ENCODE measurements around the gene MICAL3. TPM values are rescaled to one million over a fixed set of nuclear protein-coding genes. Genes with fewer than 3 reads are reported as not detected.
A peak's percentile ranks its signal among the peaks of the same experiment; 100 is the strongest.

The MICAL3 gene
- total and polyA plus RNA-seq, 2 experiments from 2014 or later, result 6.1 to 25.1 TPM

GRCh38 chr22:18069041-18069440 is 44.7 kb upstream of the MICAL3 start:
- 81 to 82% methylated on average over 2 of the region's 2 CpGs for WGBS, 2 experiments (ENCODE audit: low coverage in 1 of 2, low lambda C conversion rate in 2 of 2, missing lambda C conversion rate in 2 of 2)
- Histone ChIP-seq H3K9me2 (ENCODE audit: insufficient read depth) (no peaks in the 10 kb centered on the region), H3K27me3 (replicated peaks; ENCODE audit: insufficient read depth) (no peaks in the 10 kb centered on the region), H2AFZ (0 out of 2 replicates have a peak overlapping the region, but pooled peaks have one; percentile 82), H3K4me2 (ENCODE audit: unreplicated experiment) (no peak overlapping the region), H4K20me1 (ENCODE audit: insufficient read depth) (no peaks in the 10 kb centered on the region), H3K9me3 (ENCODE audit: low read depth) (no peaks in the 10 kb centered on the region), H3K4me3 (no peak overlapping the region), H3K36me3 (ENCODE audit: low read depth) (no peaks in the 10 kb centered on the region), H3K4me1 (ENCODE audit: insufficient read depth) (peaks cover 16% of the 10 kb centered on the region), H3K27ac (no peak overlapping the region), H3K9ac (no peak overlapping the region), H3K79me2 (ENCODE audit: insufficient read depth) (no peaks in the 10 kb centered on the region), H3F3A (ENCODE audit: insufficient read depth) (no peaks in the 10 kb centered on the region)
- TF ChIP-seq EZH2 (IDR thresholded peaks at IDR 0.05; ENCODE audit: insufficient read depth, poor library complexity, severe bottlenecking) (no peak), EZH2phosphoT487 (IDR thresholded peaks at IDR 0.05; ENCODE audit: insufficient read depth, low read depth) (no peak)
- in situ Hi-C loops (cut with MboI), result no loop called here
- no peak for DNase-seq

DNA sequence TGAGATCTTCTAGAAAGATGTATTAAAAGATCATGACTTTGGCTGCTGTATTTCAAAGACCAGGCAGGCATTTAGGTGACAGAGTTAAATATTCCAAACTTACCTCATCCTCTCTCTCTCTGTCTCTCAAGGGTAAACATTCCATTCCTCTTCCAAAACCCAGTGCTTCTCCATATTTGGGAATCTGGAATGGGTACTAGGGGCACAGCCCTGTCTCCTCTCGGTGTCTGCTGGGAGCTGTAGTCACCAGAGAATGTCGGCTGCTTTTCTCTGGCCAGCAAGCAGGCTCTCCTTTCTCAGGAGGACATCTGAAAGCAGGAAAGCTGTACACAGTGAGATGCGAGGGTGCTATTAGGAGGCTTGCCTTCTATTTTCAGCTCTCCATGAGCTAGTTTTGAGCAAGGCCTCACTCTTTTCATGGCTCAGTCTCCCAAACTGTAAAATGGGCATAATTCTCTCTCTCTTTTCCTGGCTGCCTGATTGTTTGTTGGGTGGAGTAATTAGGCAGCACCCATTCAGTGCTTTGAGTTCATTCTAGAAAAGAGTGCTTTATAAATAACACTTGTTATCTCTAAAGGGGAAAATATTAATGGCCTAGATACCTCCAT is 44.1 kb upstream of the MICAL3 start:
- in situ Hi-C loops (cut with MboI), result no loop called here
- no peaks in the 10 kb centered on the region for H3K9me3 ChIP-seq (ENCODE audit: low read depth)

DNA sequence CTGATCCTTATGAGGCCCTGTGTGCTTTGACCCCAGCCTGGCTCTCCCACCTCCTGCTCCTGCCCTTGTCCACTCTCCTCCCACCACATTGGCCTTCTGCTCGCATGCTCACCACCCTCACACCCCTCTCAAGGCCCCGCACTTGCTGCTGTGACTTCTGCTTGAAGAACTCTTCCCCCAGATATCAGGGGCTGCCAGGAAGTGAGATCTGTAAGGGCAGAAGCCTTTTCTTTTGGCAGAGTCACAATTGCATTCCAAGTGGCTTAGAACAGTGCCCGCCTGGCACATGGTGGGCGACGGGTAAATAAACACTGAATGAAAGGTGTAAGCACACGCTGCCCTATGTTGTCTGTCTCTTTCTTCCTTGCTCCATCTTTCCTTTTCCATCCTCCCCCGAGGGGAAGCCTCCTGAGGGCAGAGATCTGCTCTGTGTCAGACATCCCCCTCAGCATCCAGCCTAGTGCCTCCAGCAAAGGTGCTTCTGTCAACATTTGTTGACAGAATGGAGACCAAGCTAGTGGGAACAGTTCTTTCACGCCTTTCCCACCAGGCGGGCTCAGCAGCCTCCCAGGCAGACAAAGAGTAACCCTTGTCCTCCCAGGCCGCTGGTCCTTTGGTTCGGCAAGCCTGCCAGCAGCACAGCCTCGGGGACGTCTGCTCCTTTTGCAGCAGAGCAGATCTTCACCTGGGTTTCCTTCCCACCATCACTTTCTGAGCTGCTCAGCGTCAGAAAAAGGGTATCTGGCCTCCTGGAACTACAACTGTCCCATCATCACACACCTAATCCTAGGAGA is 43.4 kb upstream of the MICAL3 start:
- H3K79me2 ChIP-seq (ENCODE audit: insufficient read depth), result no peaks in the 10 kb centered on the region
- peaks cover 16% of the 10 kb centered on the region for H3K4me1 ChIP-seq (ENCODE audit: insufficient read depth)
- 33 to 34% methylated on average over 14 of the region's 14 CpGs for WGBS, 2 experiments (ENCODE audit: low coverage in 1 of 2, low lambda C conversion rate in 2 of 2, missing lambda C conversion rate in 2 of 2)
- no peaks in the 10 kb centered on the region for H4K20me1 ChIP-seq (ENCODE audit: insufficient read depth)
- H3K9me2 ChIP-seq (ENCODE audit: insufficient read depth), result no peaks in the 10 kb centered on the region
- peak; percentile 44 for DNase-seq
- peak overlapping the region; percentile 82 for H2AFZ ChIP-seq
- no peaks in the 10 kb centered on the region for H3K9me3 ChIP-seq (ENCODE audit: low read depth)
- H3K36me3 ChIP-seq (ENCODE audit: low read depth), result no peaks in the 10 kb centered on the region
- H3K9ac ChIP-seq, result peak overlapping the region; percentile 48; the same call in 1 of the 2 replicates
- H3F3A ChIP-seq (ENCODE audit: insufficient read depth), result no peaks in the 10 kb centered on the region
- in situ Hi-C loops (cut with MboI), result no loop called here
- peak overlapping the region; percentile 56 for H3K27ac ChIP-seq
- no peaks in the 10 kb centered on the region for H3K27me3 ChIP-seq (replicated peaks; ENCODE audit: insufficient read depth)
- H3K4me3 ChIP-seq, result peak overlapping the region; percentile 12
- TF ChIP-seq EZH2 (IDR thresholded peaks at IDR 0.05; ENCODE audit: insufficient read depth, poor library complexity, severe bottlenecking), result no peak
- no peak for TF ChIP-seq EZH2phosphoT487 (IDR thresholded peaks at IDR 0.05; ENCODE audit: insufficient read depth, low read depth)
- peak overlapping the region; percentile 55 for H3K4me2 ChIP-seq (ENCODE audit: unreplicated experiment)

More for the DNA sequence above, 44.1 kb upstream of the MICAL3 start:
- Histone ChIP-seq H3K4me2 (ENCODE audit: unreplicated experiment) (peak overlapping the region; percentile 55), H2AFZ (peak overlapping the region; percentile 82), H3K4me1 (ENCODE audit: insufficient read depth) (peaks cover 16% of the 10 kb centered on the region), H3K4me3 (peak overlapping the region; percentile 12), H3K27ac (peak overlapping the region; percentile 56), H3K79me2 (ENCODE audit: insufficient read depth) (no peaks in the 10 kb centered on the region), H3K9me2 (ENCODE audit: insufficient read depth) (no peaks in the 10 kb centered on the region), H3K27me3 (replicated peaks; ENCODE audit: insufficient read depth) (no peaks in the 10 kb centered on the region), H3F3A (ENCODE audit: insufficient read depth) (no peaks in the 10 kb centered on the region), H3K9ac (peak overlapping the region; percentile 48; the same call in 1 of the 2 replicates), H4K20me1 (ENCODE audit: insufficient read depth) (no peaks in the 10 kb centered on the region), H3K36me3 (ENCODE audit: low read depth) (no peaks in the 10 kb centered on the region)
- peak; percentile 71 for DNase-seq
- TF ChIP-seq EZH2 (IDR thresholded peaks at IDR 0.05; ENCODE audit: insufficient read depth, poor library complexity, severe bottlenecking), result no peak
- TF ChIP-seq EZH2phosphoT487 (IDR thresholded peaks at IDR 0.05; ENCODE audit: insufficient read depth, low read depth), result no peak
- 8 to 15% methylated on average over 3 of the region's 3 CpGs for WGBS, 2 experiments (ENCODE audit: low coverage in 1 of 2, low lambda C conversion rate in 2 of 2, missing lambda C conversion rate in 2 of 2)

DNA sequence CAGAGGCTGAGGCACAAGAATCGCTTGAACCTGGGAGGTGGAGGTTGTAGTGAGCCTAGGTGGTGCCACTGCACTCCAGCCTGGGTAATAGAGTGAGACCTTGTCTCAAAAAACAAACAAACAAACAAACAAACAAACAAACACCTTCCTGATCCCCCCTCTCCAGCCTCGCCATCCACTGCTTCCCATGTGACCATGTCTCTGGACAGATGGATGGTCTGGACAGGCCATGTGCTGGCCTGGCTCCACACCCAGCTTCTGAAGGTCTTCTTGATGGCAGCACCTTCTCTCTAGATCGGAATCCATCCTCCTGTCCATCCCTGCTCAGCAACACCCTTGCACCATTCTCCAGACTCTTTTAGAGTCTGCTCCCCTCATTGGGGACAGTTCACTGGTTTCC is 42.8 kb upstream of the MICAL3 start:
- Histone ChIP-seq H3K9ac (no peak overlapping the region), H3K27me3 (replicated peaks; ENCODE audit: insufficient read depth) (no peaks in the 10 kb centered on the region), H3K27ac (no peak overlapping the region), H2AFZ (0 out of 2 replicates have a peak overlapping the region, but pooled peaks have one; percentile 82), H3K9me2 (ENCODE audit: insufficient read depth) (no peaks in the 10 kb centered on the region), H3K4me2 (ENCODE audit: unreplicated experiment) (peak overlapping the region; percentile 55), H3K4me3 (no peak overlapping the region), H4K20me1 (ENCODE audit: insufficient read depth) (no peaks in the 10 kb centered on the region), H3F3A (ENCODE audit: insufficient read depth) (no peaks in the 10 kb centered on the region), H3K4me1 (ENCODE audit: insufficient read depth) (peaks cover 18% of the 10 kb centered on the region), H3K36me3 (ENCODE audit: low read depth) (no peaks in the 10 kb centered on the region), H3K9me3 (ENCODE audit: low read depth) (no peaks in the 10 kb centered on the region), H3K79me2 (ENCODE audit: insufficient read depth) (no peaks in the 10 kb centered on the region)
- WGBS, 2 experiments (ENCODE audit: low coverage in 1 of 2, low lambda C conversion rate in 2 of 2, missing lambda C conversion rate in 2 of 2), result 88 to 98% methylated on average over 3 of the region's 3 CpGs
- no peak for DNase-seq
- in situ Hi-C loops (cut with MboI), result no loop called here
- TF ChIP-seq EZH2 (IDR thresholded peaks at IDR 0.05; ENCODE audit: insufficient read depth, poor library complexity, severe bottlenecking), result no peak
- no peak for TF ChIP-seq EZH2phosphoT487 (IDR thresholded peaks at IDR 0.05; ENCODE audit: insufficient read depth, low read depth)

Measured in GM23248 (cell line).